Measurements from ENCODE around the gene MVB12B.

The MVB12B gene

GRCh38 chr9:126498331-126498730 is 171.7 kb downstream of the MVB12B start:
- DNase-seq, result peak in 1 of 42 donors; percentile 8
- intact Hi-C loops (cut with DNase I), result loop anchor here (5.0 to 10.0 kb wide), 3 partner anchors 264 to 1094 kb away; no protein-coding TSS in a partner anchor

GRCh38 chr9:126499005-126499910 is 172.6 kb downstream of the MVB12B start:
- DNase-seq, result peak in 14 of 42 donors; percentile 39 to 76 (median 62)
- intact Hi-C loops (cut with DNase I), result loop anchor here (5.0 to 10.0 kb wide), 3 partner anchors 264 to 1094 kb away; no protein-coding TSS in a partner anchor

- DNase-seq, result no peak
- intact Hi-C loops (cut with DNase I), result loop anchor here (2.0 to 10.0 kb wide), 4 partner anchors 57 to 1095 kb away; no protein-coding TSS in a partner anchor
Measured at GRCh38 chr9:126499911-126500599, 173.4 kb downstream of the MVB12B start.

- intact Hi-C loops (cut with DNase I), result loop anchor here (2.0 kb wide), 1 partner anchor 56 kb away; no protein-coding TSS in a partner anchor
- DNase-seq, result peak; percentile 69 to 94 (median 88)
Measured at GRCh38 chr9:126500600-126501382, 174.2 kb downstream of the MVB12B start.

- DNase-seq, result no peak
- intact Hi-C loops (cut with DNase I), result loop anchor here (2.0 kb wide), 1 partner anchor 55 kb away; no protein-coding TSS in a partner anchor
Measured at GRCh38 chr9:126501383-126502331, 175.0 kb downstream of the MVB12B start.

- no peak for DNase-seq
- intact Hi-C loops (cut with DNase I), result no loop called here
Measured at GRCh38 chr9:126502417-126503332, 176.0 kb downstream of the MVB12B start.

- intact Hi-C loops (cut with DNase I), result no loop called here
- no peak for DNase-seq
Measured at GRCh38 chr9:126503333-126504085, 176.9 kb downstream of the MVB12B start.

GRCh38 chr9:126504086-126504976 is 177.7 kb downstream of the MVB12B start:
- intact Hi-C loops (cut with DNase I), result no loop called here
- no peak for DNase-seq

GRCh38 chr9:126504977-126505455 is 178.4 kb downstream of the MVB12B start:
- DNase-seq, result no peak
- intact Hi-C loops (cut with DNase I), result no loop called here

GRCh38 chr9:126505697-126506346 is 179.2 kb downstream of the MVB12B start:
- no peak for DNase-seq
- intact Hi-C loops (cut with DNase I), result no loop called here

- intact Hi-C loops (cut with DNase I), result no loop called here
- peak in 5 of 42 donors; percentile 26 to 67 (median 33) for DNase-seq
Measured at GRCh38 chr9:126506361-126507317, 180.0 kb downstream of the MVB12B start.

- intact Hi-C loops (cut with DNase I), result no loop called here
- DNase-seq, result no peak
Measured at GRCh38 chr9:126507318-126508109, 180.9 kb downstream of the MVB12B start.

GRCh38 chr9:126508171-126508591 is 181.6 kb downstream of the MVB12B start:
- intact Hi-C loops (cut with DNase I), result no loop called here
- DNase-seq, result no peak
